Measurements from ENCODE around the gene PLEKHA7.
A peak's percentile ranks its signal among the peaks of the same experiment; 100 is the strongest.

Gene PLEKHA7

GRCh38 chr11:16862726-16863125, 151.5 kb downstream of the PLEKHA7 start:
- DNase-seq (ENCODE audit: low read depth): no peak
- TF ChIP-seq, protein P1, sequence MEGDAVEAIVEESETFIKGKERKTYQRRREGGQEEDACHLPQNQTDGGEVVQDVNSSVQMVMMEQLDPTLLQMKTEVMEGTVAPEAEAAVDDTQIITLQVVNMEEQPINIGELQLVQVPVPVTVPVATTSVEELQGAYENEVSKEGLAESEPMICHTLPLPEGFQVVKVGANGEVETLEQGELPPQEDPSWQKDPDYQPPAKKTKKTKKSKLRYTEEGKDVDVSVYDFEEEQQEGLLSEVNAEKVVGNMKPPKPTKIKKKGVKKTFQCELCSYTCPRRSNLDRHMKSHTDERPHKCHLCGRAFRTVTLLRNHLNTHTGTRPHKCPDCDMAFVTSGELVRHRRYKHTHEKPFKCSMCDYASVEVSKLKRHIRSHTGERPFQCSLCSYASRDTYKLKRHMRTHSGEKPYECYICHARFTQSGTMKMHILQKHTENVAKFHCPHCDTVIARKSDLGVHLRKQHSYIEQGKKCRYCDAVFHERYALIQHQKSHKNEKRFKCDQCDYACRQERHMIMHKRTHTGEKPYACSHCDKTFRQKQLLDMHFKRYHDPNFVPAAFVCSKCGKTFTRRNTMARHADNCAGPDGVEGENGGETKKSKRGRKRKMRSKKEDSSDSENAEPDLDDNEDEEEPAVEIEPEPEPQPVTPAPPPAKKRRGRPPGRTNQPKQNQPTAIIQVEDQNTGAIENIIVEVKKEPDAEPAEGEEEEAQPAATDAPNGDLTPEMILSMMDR (IDR thresholded peaks at IDR 0.05; ENCODE audit: low read length, missing control alignments): no peak
- no peak overlapping the region for H3K4me3 ChIP-seq (replicated peaks; ENCODE audit: low read depth, low read length)

DNA sequence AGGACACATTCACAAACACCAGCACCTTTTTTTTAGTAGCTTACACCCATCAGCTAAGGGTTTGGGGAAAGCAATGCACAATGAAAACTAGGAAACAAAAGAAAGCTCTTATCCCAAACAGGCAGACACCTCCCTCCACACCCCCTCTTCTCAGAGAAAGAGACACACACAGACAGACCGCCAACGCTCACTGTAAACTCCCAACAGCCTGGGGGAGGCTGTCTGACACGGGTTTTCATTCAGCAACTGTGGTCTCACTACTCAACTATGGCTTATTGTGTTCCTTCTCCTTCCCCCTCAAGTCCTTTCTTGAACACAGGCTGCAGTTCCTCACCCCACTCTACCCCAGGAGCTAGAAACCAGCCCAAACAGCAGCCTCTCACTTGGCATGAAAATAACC, 152.4 kb downstream of the PLEKHA7 start:
- TF ChIP-seq, protein P1 (IDR thresholded peaks at IDR 0.05; ENCODE audit: low read length, missing control alignments): no peak
- no peak overlapping the region for H3K4me3 ChIP-seq (replicated peaks; ENCODE audit: low read depth, low read length)
- DNase-seq (ENCODE audit: low read depth): no peak

DNA sequence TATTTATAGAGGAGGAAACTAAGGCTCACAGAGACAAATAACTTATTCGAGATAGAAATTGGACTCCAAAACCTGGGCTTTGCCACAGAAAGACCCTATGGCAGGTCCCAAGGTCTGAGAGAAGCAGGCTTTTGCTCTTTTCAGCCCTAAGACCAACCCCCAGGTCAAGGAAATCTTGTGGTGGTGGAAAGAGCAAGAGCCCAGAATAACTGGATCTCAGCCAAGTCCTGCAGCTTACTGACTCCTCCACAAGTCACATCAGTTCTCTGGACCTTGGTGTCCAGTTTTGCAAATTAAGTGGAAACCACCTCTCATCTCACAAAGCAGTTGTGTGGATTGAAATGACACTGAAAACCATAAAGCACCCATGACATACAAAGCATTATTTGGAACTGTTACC, 153.6 kb downstream of the PLEKHA7 start:
- DNase-seq (ENCODE audit: low read depth): peak; percentile 30
- H3K4me3 ChIP-seq (replicated peaks; ENCODE audit: low read depth, low read length): no peak overlapping the region
- TF ChIP-seq, protein P1 (IDR thresholded peaks at IDR 0.05; ENCODE audit: low read length, missing control alignments): no peak

- DNase-seq (ENCODE audit: low read depth): no peak
- H3K4me3 ChIP-seq (replicated peaks; ENCODE audit: low read depth, low read length): no peak overlapping the region
- TF ChIP-seq, protein P1 (IDR thresholded peaks at IDR 0.05; ENCODE audit: low read length, missing control alignments): no peak
Observed at GRCh38 chr11:16859651-16860050, 154.6 kb downstream of the PLEKHA7 start.

GRCh38 chr11:16857186-16857585, 157.0 kb downstream of the PLEKHA7 start:
- TF ChIP-seq, protein P1 (IDR thresholded peaks at IDR 0.05; ENCODE audit: low read length, missing control alignments): no peak
- H3K4me3 ChIP-seq (replicated peaks; ENCODE audit: low read depth, low read length): no peak overlapping the region
- no peak for DNase-seq (ENCODE audit: low read depth)

DNA sequence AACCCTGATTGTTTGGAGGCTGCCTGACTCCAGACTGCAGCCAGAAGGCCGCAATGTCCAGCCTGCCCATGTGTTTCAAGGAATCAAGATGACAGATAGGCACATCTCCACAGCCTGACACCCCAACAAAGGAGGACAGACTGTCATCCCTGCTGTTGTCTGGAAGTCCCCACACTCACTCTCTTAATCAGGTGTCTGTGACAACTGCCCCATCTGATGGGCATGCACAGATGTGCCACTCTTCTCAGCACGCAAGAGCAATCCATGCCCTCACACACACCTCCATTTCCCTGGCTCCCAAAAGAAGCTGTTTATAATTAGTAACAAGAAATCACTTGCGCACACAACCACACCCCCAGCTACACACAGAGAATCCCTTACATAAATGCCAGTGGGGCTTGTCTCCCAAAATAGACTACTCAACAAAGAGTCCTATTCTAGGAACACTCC, 158.2 kb downstream of the PLEKHA7 start:
- TF ChIP-seq, protein P1 (IDR thresholded peaks at IDR 0.05; ENCODE audit: low read length, missing control alignments): no peak
- no peak for DNase-seq (ENCODE audit: low read depth)
- no peak overlapping the region for H3K4me3 ChIP-seq (replicated peaks; ENCODE audit: low read depth, low read length)

DNA sequence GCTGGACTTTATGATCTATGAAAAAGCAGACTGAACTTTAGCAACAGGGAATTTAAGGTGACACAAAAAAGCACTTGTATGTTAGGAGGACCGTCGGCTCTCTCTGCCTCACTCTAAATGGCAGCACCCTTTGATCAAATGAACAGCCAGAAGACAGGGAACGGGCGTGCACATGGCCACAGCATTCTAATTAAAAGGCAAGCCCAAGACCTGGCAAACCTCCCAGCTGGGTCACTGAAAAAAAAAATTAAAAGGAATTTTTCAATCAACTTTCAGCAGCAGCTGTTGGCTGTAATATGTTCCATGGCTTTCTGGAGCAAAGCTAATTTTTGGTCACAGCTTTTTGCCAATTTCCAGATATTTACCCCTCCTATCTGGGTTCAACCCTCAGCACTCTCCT, 159.2 kb downstream of the PLEKHA7 start:
- DNase-seq (ENCODE audit: low read depth): no peak
- TF ChIP-seq, protein P1 (IDR thresholded peaks at IDR 0.05; ENCODE audit: low read length, missing control alignments): no peak
- no peak overlapping the region for H3K4me3 ChIP-seq (replicated peaks; ENCODE audit: low read depth, low read length)
